PC-9 (cell line): ENCODE data around the gene CACNA1D. TPM values are rescaled to one million over a fixed set of nuclear protein-coding genes. Genes with fewer than 3 reads are reported as not detected.

ENCODE experiments used
- BruUV-seq: library from RNA; stranded (reverse); fragments of 400-500 nt; replicated peaks from 2 replicates; lab custom pipeline; 2021; lab: Mats Ljungman, UMichigan
- CTCF ChIA-PET: fragments of 300-600 bp; sonication (Branson Sonifier 250); formaldehyde crosslinking; loops from one replicate; lab custom pipeline; 2022; ENCODE audit warnings: antibody characterized with exemption; lab: Charles Lee
- POLR2A ChIA-PET: fragments of 300-600 bp; sonication (Branson Sonifier 250); formaldehyde crosslinking; loops from one replicate; lab custom pipeline; 2022; ENCODE audit warnings: antibody characterized with exemption; ENCODE audit not compliant: unreplicated experiment; lab: Charles Lee
- DNase-seq, 2 experiments: peaks; one replicate each; pipeline versions ENCODE4 v3.0.0 to v3.0.0-alpha.2; 2015 to 2022; ENCODE audit warnings: mixed read lengths in 1 of 2
- H2AFZ ChIP-seq: fragments of 200-600 bp; sonication (generic); 2 replicates; pipeline ENCODE4 v1.8.1; 2017; ENCODE audit warnings: antibody characterized with exemption
- H3F3A ChIP-seq: fragments of 200-600 bp; sonication (generic); 2 replicates; pipeline ENCODE4 v1.8.1; 2017; ENCODE audit warnings: antibody characterized with exemption, mild to moderate bottlenecking, low read depth; ENCODE audit not compliant: insufficient read depth
- H3K27ac ChIP-seq: fragments of 200-600 bp; sonication (generic); 2 replicates; pipeline ENCODE4 v1.6.1; 2016; ENCODE audit warnings: mixed run types
- H3K27me3 ChIP-seq: fragments of 200-600 bp; sonication (generic); 2 replicates; pipeline ENCODE4 v1.6.1; 2016; ENCODE audit warnings: low read depth, mixed run types; ENCODE audit not compliant: insufficient read depth
- H3K36me3 ChIP-seq: fragments of 200-600 bp; sonication (generic); 2 replicates; pipeline ENCODE4 v1.6.1; 2016; ENCODE audit warnings: low read depth, mixed run types
- H3K4me1 ChIP-seq: fragments of 200-600 bp; sonication (generic); replicated peaks from 2 replicates; pipeline ENCODE4 v1.6.1; 2016; ENCODE audit warnings: mixed run types; ENCODE audit not compliant: insufficient read depth
- H3K4me2 ChIP-seq: fragments of 200-600 bp; sonication (generic); 2 replicates; pipeline ENCODE4 v1.6.1; 2017; ENCODE audit warnings: mixed run types
- H3K4me3 ChIP-seq: fragments of 200-600 bp; sonication (generic); 2 replicates; pipeline ENCODE4 v1.6.1; 2016; ENCODE audit warnings: mixed run types
- H3K79me2 ChIP-seq: fragments of 200-600 bp; sonication (generic); 2 replicates; pipeline ENCODE4 v1.6.1; 2017; ENCODE audit warnings: low read depth, mixed run types
- H3K9me2 ChIP-seq: fragments of 200-600 bp; sonication (generic); 2 replicates; pipeline ENCODE4 v1.8.1; 2017; ENCODE audit warnings: mild to moderate bottlenecking; ENCODE audit not compliant: insufficient read depth
- H3K9me3 ChIP-seq: fragments of 200-600 bp; sonication (generic); 2 replicates; pipeline ENCODE4 v1.8.1; 2016; ENCODE audit warnings: low read depth; ENCODE audit not compliant: insufficient read depth
- H4K20me1 ChIP-seq: fragments of 200-600 bp; sonication (generic); 2 replicates; pipeline ENCODE4 v1.8.1; 2017; ENCODE audit not compliant: insufficient read depth
- EZH2 ChIP-seq: fragments of 200-600 bp; sonication (generic); IDR thresholded peaks from 2 replicates; pipeline ENCODE4 v1.8.0; 2017; ENCODE audit warnings: antibody characterized with exemption, low read depth
- intact Hi-C: fragments of 100-400 bp; cut with micrococcal nuclease; formaldehyde crosslinking; loops from one replicate; pipeline ENCODE4 v1.10.0; 2022; ENCODE audit not compliant: unreplicated experiment
- total RNA-seq: library from RNA; stranded (reverse); gene quantifications from 2 replicates; pipeline ENCODE4 v1.2.3, GENCODE V29; 2021
- TF ChIP-seq, protein P1 (sequence below): fragments of 200-600 bp; sonication (generic); conservative IDR thresholded peaks from 2 replicates; pipeline ENCODE4 v1.6.1; 2017; ENCODE audit warnings: mixed run types, antibody characterized with exemption, mild to moderate bottlenecking, moderate library complexity

CACNA1D gene
- total RNA-seq, 1 experiment from 2014 or later, result not detected

DNA sequence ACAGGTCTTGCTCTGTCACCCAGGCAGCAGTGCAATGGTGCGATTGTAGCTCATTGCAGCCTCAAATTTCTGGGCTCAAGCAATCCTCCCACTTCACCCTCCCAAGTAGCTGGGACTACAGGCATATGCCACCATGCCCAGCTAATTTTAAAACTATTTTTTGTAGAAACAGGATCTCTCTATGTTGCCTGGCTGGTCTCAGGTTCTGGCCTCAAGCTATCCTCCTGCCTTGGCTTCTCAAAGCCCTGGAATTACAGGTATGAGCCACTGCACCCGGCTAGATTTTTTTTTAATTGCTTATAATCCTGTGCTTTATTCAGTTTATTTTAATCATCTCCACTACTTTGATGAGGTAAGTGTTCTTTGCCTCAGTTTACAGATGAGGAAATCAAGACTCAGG is 195.3 kb downstream of the CACNA1D start:
- H3F3A ChIP-seq, result no peaks in the 10 kb centered on the region
- H4K20me1 ChIP-seq, result no peaks in the 10 kb centered on the region
- H2AFZ ChIP-seq, result no peak overlapping the region
- intact Hi-C loops, result no loop called here
- POLR2A ChIA-PET, result no interaction called here
- H3K9me3 ChIP-seq, result no peaks in the 10 kb centered on the region
- H3K79me2 ChIP-seq, result no peaks in the 10 kb centered on the region
- H3K9me2 ChIP-seq, result no peaks in the 10 kb centered on the region
- no TSS peak for BruUV-seq
- CTCF ChIA-PET, result no interaction called here
- no peak overlapping the region for H3K4me2 ChIP-seq
- TF ChIP-seq, protein P1, sequence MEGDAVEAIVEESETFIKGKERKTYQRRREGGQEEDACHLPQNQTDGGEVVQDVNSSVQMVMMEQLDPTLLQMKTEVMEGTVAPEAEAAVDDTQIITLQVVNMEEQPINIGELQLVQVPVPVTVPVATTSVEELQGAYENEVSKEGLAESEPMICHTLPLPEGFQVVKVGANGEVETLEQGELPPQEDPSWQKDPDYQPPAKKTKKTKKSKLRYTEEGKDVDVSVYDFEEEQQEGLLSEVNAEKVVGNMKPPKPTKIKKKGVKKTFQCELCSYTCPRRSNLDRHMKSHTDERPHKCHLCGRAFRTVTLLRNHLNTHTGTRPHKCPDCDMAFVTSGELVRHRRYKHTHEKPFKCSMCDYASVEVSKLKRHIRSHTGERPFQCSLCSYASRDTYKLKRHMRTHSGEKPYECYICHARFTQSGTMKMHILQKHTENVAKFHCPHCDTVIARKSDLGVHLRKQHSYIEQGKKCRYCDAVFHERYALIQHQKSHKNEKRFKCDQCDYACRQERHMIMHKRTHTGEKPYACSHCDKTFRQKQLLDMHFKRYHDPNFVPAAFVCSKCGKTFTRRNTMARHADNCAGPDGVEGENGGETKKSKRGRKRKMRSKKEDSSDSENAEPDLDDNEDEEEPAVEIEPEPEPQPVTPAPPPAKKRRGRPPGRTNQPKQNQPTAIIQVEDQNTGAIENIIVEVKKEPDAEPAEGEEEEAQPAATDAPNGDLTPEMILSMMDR, result no peak
- no peak overlapping the region for H3K27ac ChIP-seq
- no peak overlapping the region for H3K4me3 ChIP-seq
- DNase-seq, result no peak
- peaks cover 34% of the 10 kb centered on the region; the same call in 1 of the 2 replicates for H3K27me3 ChIP-seq
- H3K36me3 ChIP-seq, result no peaks in the 10 kb centered on the region
- H3K4me1 ChIP-seq, result no peaks in the 10 kb centered on the region

DNA sequence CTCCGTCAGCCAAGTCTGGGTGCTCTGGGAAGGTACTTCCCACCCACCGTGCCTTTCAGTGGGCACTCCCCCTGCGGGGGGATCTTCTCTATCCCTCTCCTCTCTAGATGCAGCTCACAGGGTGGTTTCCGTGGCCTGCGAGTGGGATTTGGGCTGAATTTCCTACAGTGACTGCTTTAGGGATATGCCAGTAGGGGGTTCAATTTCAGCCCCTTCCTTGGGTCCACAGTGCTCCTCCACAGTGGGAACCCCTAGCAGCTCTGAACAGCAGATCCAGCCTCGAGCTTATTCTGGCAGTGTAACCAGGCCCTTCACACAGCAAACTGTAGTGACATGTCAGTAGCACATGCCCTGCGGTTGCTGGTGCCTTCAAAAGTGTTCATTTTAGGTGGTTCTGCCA is 196.1 kb downstream of the CACNA1D start:
- Histone ChIP-seq H3F3A (no peaks in the 10 kb centered on the region), H3K9me2 (no peaks in the 10 kb centered on the region), H3K27ac (no peak overlapping the region), H3K4me2 (no peak overlapping the region), H3K4me1 (no peaks in the 10 kb centered on the region), H3K36me3 (no peaks in the 10 kb centered on the region), H4K20me1 (no peaks in the 10 kb centered on the region), H3K4me3 (no peak overlapping the region), H3K79me2 (no peaks in the 10 kb centered on the region), H2AFZ (no peak overlapping the region), H3K27me3 (peaks cover 39% of the 10 kb centered on the region), H3K9me3 (no peaks in the 10 kb centered on the region)
- ChIA-PET CTCF (no interaction called here), POLR2A (no interaction called here)
- DNase-seq, result no peak
- intact Hi-C loops, result no loop called here
- TF ChIP-seq, protein P1, result no peak
- no peak for TF ChIP-seq EZH2
- no TSS peak for BruUV-seq

- Histone ChIP-seq H3K79me2 (no peaks in the 10 kb centered on the region), H3K9me3 (no peaks in the 10 kb centered on the region), H3K4me3 (no peak overlapping the region), H3K4me2 (no peak overlapping the region), H3K9me2 (no peaks in the 10 kb centered on the region), H3K27ac (no peak overlapping the region), H3K36me3 (no peaks in the 10 kb centered on the region), H3K4me1 (no peaks in the 10 kb centered on the region), H2AFZ (no peak overlapping the region), H4K20me1 (no peaks in the 10 kb centered on the region), H3F3A (no peaks in the 10 kb centered on the region), H3K27me3 (peaks cover 47% of the 10 kb centered on the region)
- CTCF ChIA-PET, result no interaction called here
- no peak for DNase-seq
- no peak for TF ChIP-seq EZH2
- TF ChIP-seq, protein P1, result no peak
- no TSS peak for BruUV-seq
- intact Hi-C loops, result no loop called here
- POLR2A ChIA-PET, result no interaction called here
These were observed 196.9 kb downstream of the CACNA1D start for GRCh38 chr3:53691349-53691748.
